ENCODE measurements around the gene LSMEM2. TPM values are rescaled to one million over a fixed set of nuclear protein-coding genes. Genes with fewer than 3 reads are reported as not detected.

LSMEM2 gene
- total and polyA plus RNA-seq, 9 of the 15 experiments (the other 6 are each of a cell fraction or from before 2014, with no cell fraction given): not detected

- TF ChIP-seq ZNF592 (IDR thresholded peaks at IDR 0.05): peak; percentile 38; the same call in 1 of the 2 replicates
- no peak for TF ChIP-seq USF1 (CRISPR knock-in tag; IDR thresholded peaks at IDR 0.05)
- no peak for TF ChIP-seq PTRF (tag; IDR thresholded peaks at IDR 0.05)
- TF ChIP-seq SRSF3 (IDR thresholded peaks at IDR 0.05; ENCODE audit: insufficient read depth, low read length): no peak
- no peak for TF ChIP-seq HNRNPLL (IDR thresholded peaks at IDR 0.05; ENCODE audit: low read depth, low read length, poor library complexity, severe bottlenecking)
- TF ChIP-seq MCM7 (IDR thresholded peaks at IDR 0.05): no peak
- TF ChIP-seq SOX6 (IDR thresholded peaks at IDR 0.05): no peak
- TF ChIP-seq SMAD3 (CRISPR knock-in tag; conservative IDR thresholded peaks at IDR 0.05): no peak
- no peak for TF ChIP-seq HDAC2 (IDR thresholded peaks at IDR 0.05)
- TF ChIP-seq POLR2A (conservative IDR thresholded peaks at IDR 0.05): peak; percentile 39; the same call in 1 of the 2 replicates
- no peak for TF ChIP-seq ZNF398 (CRISPR knock-in tag; IDR thresholded peaks at IDR 0.05)
- TF ChIP-seq NFIC (IDR thresholded peaks at IDR 0.05): peak; percentile 15; the same call in 1 of the 2 replicates
- no peak for TF ChIP-seq KDM5B (IDR thresholded peaks at IDR 0.05; ENCODE audit: insufficient replicate concordance, low read depth, low read length)
- no peak for TF ChIP-seq HMBOX1 (IDR thresholded peaks at IDR 0.05)
- no peak for TF ChIP-seq GABPB2 (CRISPR knock-in tag; conservative IDR thresholded peaks at IDR 0.05)
- TF ChIP-seq ARID2 (IDR thresholded peaks at IDR 0.05): no peak
- no peak for TF ChIP-seq NFIX (CRISPR knock-in tag; IDR thresholded peaks at IDR 0.05; ENCODE audit: low read depth)
- no peak for TF ChIP-seq STAT5B (CRISPR knock-in tag; IDR thresholded peaks at IDR 0.05)
Observed at GRCh38 chr3:50260027-50260941, 18.6 kb upstream of the LSMEM2 start (continued).
